Nephron (organoid): Measurements from ENCODE around the gene ERBB3.
A peak's percentile ranks its signal among the peaks of the same experiment; 100 is the strongest.

Experiments used
- H3K27ac Mint-ChIP-seq, 3 experiments: 2 replicates each; pipeline ENCODE4 v1.8.0; 2020; ENCODE audit warnings: mixed read lengths in 3 of 3, mild to moderate bottlenecking in 2 of 3, moderate library complexity in 1 of 3
- H3K27me3 Mint-ChIP-seq: 2 replicates; pipeline ENCODE4 v1.8.0; 2021; ENCODE audit warnings: low read depth, mild to moderate bottlenecking, moderate library complexity, mixed read lengths
- H3K36me3 Mint-ChIP-seq: 2 replicates; pipeline ENCODE4 v1.8.0; 2020; ENCODE audit warnings: low read depth, mixed read lengths
- H3K4me1 Mint-ChIP-seq: 2 replicates; pipeline ENCODE4 v1.8.0; 2020; ENCODE audit warnings: mixed read lengths
- H3K4me3 Mint-ChIP-seq, 3 experiments: 2 replicates each; pipeline ENCODE4 v1.8.0; 2020; ENCODE audit warnings: mild to moderate bottlenecking in 3 of 3, mixed read lengths in 3 of 3, moderate library complexity in 2 of 3
- H3K9me3 Mint-ChIP-seq: 2 replicates; pipeline ENCODE4 v1.8.0; 2020; ENCODE audit warnings: mixed read lengths
- CTCF ChIP-seq, 3 experiments: fragments of 200-600 bp; sonication (generic); IDR thresholded peaks; one replicate each; pipeline ENCODE4 v1.5.0; 2021; ENCODE audit warnings: antibody characterized with exemption in 3 of 3; ENCODE audit not compliant: unreplicated experiment in 3 of 3

The ERBB3 gene

GRCh38 chr12:56082967-56083366, 3.0 kb downstream of the ERBB3 start:
- Mint-ChIP-seq H3K36me3 (peaks cover 14% of the 10 kb centered on the region), H3K4me3 (peak overlapping the region in 2 of 3 experiments; percentile 89 to 96), H3K9me3 (no peaks in the 10 kb centered on the region), H3K27me3 (peaks cover 41% of the 10 kb centered on the region), H3K4me1 (peaks cover 20% of the 10 kb centered on the region), H3K27ac (peak overlapping the region in 1 of 3 experiments; percentile 85)
- no peak for TF ChIP-seq CTCF (IDR thresholded peaks at IDR 0.05; ENCODE audit: unreplicated experiment in 3 of 3)

GRCh38 chr12:56084958-56085543, 5.1 kb downstream of the ERBB3 start:
- Mint-ChIP-seq H3K27me3 (peaks cover 25% of the 10 kb centered on the region), H3K9me3 (no peaks in the 10 kb centered on the region), H3K4me3 (peak overlapping the region in 1 of 3 experiments; percentile 45), H3K27ac (no peak overlapping the region), H3K36me3 (peaks cover 15% of the 10 kb centered on the region), H3K4me1 (peaks cover 15% of the 10 kb centered on the region)
- TF ChIP-seq CTCF (IDR thresholded peaks at IDR 0.05; ENCODE audit: unreplicated experiment in 3 of 3): no peak

- peaks cover 20% of the 10 kb centered on the region for H3K36me3 Mint-ChIP-seq
- H3K27me3 Mint-ChIP-seq: peaks cover 17% of the 10 kb centered on the region
- peaks cover 11% of the 10 kb centered on the region for H3K4me1 Mint-ChIP-seq
- no peaks in the 10 kb centered on the region for H3K9me3 Mint-ChIP-seq
- no peak overlapping the region for H3K27ac Mint-ChIP-seq
- no peak for TF ChIP-seq CTCF (IDR thresholded peaks at IDR 0.05; ENCODE audit: unreplicated experiment in 3 of 3)
- H3K4me3 Mint-ChIP-seq: no peak overlapping the region
Observed at GRCh38 chr12:56086096-56086495, 6.1 kb downstream of the ERBB3 start.

GRCh38 chr12:56086608-56087007, 6.6 kb downstream of the ERBB3 start:
- Mint-ChIP-seq H3K27me3 (peaks cover 12% of the 10 kb centered on the region), H3K27ac (no peak overlapping the region), H3K4me3 (no peak overlapping the region), H3K9me3 (no peaks in the 10 kb centered on the region), H3K36me3 (peaks cover 20% of the 10 kb centered on the region), H3K4me1 (peaks cover 9% of the 10 kb centered on the region)
- no peak for TF ChIP-seq CTCF (IDR thresholded peaks at IDR 0.05; ENCODE audit: unreplicated experiment in 3 of 3)

GRCh38 chr12:56087220-56087619, 7.3 kb downstream of the ERBB3 start:
- H3K27ac Mint-ChIP-seq: no peak overlapping the region
- TF ChIP-seq CTCF (IDR thresholded peaks at IDR 0.05; ENCODE audit: unreplicated experiment in 3 of 3): no peak

GRCh38 chr12:56097738-56098137, 17.8 kb downstream of the ERBB3 start:
- peaks cover 7% of the 10 kb centered on the region for H3K27me3 Mint-ChIP-seq
- H3K4me3 Mint-ChIP-seq: no peak overlapping the region
- no peak for TF ChIP-seq CTCF (IDR thresholded peaks at IDR 0.05; ENCODE audit: unreplicated experiment in 3 of 3)
- H3K36me3 Mint-ChIP-seq: peaks cover 42% of the 10 kb centered on the region
- H3K27ac Mint-ChIP-seq: no peak overlapping the region
- H3K4me1 Mint-ChIP-seq: no peaks in the 10 kb centered on the region
- H3K9me3 Mint-ChIP-seq: peaks cover 2% of the 10 kb centered on the region

More at GRCh38 chr12:56087220-56087619, 7.3 kb downstream of the ERBB3 start:
- peaks cover 9% of the 10 kb centered on the region for H3K4me1 Mint-ChIP-seq
- peaks cover 6% of the 10 kb centered on the region for H3K27me3 Mint-ChIP-seq
- H3K36me3 Mint-ChIP-seq: peaks cover 20% of the 10 kb centered on the region
- H3K9me3 Mint-ChIP-seq: no peaks in the 10 kb centered on the region
- no peak overlapping the region for H3K4me3 Mint-ChIP-seq
